HG02642 (cell line): ENCODE results near the gene BANK1.

Source experiments
- ATAC-seq: cut with Tn5 transposase; IDR thresholded peaks from one replicate; pipeline ENCODE4 v1.9.1; 2021; ENCODE audit warnings: mild to moderate bottlenecking; ENCODE audit not compliant: unreplicated experiment, poor library complexity

The BANK1 gene

DNA sequence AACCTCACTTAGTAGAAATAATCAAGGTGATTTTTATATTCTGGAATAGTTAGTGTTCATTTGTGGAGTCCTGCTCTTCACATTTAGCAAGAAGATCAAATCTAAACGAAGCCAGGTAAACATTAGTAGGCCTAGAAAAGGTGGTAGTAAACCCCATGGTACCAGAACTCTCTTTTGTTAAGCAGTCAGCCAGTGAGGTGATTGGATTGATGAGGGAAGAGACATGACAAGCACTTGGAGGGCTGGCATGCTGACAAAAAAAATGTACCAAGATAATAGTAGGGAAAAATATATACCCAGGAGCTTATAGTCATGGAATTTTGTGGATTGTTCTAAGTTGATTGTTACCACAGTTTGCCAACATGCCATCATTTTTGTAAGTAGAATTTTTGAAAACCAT is 163.8 kb downstream of the BANK1 start:
- no peak for ATAC-seq

DNA sequence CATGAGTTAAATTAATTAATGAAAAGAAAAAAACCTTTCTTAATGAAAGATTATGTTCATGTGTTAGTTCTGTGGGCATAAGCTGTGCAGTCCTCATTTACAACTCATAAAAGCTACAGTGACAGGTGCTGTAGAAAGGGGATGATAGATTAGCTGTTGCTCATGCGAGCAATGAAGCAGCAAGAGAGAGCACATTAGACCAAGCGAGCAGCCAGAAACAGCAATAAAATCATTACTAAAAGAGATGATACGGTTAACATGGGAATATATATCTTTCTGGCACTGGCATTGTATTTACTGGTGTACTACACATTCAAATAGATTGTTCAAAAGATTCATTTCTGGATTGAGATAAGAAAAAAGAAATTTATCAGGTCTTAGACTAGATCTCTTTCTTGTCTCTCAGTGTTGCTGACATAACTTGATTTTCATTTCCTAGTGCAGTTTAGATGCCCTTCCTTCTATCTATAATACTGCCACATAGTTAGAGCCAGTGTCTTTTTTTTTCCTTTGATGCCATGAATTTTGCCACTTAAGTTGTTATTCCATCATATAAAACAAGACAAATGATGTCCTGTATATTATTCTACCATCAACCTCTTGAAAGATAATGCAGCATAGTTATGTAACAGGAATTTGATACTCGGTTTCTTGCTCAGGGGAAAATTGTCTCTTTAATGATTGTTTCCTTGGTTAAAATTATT is 164.6 kb downstream of the BANK1 start:
- no peak for ATAC-seq

DNA sequence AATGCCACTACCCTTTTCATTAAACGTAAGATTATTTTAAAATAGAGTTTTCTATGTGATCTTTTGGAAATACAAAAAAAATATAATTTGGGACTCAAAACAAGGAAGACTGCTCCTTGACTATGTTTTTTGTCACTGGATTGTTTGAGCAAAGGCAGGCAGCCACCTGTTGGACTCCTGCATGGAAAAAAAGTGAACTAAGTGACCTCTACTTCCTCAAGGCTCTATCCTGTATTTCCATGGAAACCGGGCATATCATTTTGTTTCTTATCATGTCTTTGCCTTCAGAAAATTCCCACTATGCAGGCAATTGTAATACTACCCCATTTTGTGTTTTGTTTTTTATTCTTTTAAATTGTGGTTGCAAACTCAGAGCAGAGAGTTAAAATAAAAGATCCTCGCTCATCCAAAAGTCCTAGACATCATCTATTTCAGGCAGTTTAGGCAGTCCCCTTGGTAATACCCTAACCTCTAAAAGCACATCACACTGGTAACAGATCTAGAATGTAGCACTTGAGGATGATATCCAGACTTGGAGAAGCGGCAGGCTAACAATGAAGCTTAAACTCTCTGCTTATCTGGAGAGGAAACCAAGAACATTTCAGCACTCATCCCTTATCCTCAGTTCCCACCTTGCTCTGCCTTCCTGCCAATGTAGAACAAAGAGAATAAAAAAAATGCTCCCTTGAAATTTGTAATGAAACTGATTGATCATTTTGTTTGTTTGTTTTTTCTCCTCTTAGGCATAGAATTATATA is 165.7 kb downstream of the BANK1 start:
- no peak for ATAC-seq

DNA sequence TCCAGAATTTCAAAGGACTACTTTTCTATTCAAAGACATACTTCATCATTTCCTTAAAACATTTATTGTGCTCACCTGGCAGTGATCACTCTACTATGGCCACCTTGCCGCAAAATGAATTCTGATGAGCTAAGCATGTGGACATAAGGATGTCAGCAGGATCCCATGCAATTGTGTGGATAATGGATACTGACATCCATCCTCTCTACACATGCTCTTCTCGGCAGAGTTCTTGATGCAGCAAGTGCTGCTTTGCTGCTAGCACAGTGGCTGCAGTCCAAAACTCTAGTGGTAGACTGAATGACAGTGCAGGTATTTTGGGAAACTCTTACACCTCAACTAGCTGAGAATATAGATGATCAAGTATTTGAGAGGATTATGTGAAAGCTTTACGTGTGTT is 168.0 kb downstream of the BANK1 start:
- no peak for ATAC-seq

GRCh38 chr4:101960431-101960830 is 169.9 kb downstream of the BANK1 start:
- no peak for ATAC-seq

DNA sequence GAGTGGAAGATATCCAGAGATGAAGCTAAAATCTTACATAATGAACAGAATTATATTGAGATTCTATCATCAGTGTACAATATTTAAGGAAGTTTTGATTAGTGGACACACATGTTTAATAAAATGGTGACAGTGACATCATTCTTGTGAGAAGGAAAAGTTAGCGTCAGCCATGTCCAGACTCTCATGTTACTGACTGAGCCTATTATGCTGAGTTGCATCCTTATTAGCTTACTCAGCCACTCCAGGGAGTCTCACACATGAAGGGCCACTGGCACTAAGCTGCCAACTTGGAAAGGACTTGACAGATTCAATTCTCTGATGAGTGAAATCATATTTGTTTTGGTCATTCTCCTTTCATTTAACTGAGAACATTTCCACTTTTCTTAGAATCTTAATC is 170.6 kb downstream of the BANK1 start:
- ATAC-seq, result no peak

DNA sequence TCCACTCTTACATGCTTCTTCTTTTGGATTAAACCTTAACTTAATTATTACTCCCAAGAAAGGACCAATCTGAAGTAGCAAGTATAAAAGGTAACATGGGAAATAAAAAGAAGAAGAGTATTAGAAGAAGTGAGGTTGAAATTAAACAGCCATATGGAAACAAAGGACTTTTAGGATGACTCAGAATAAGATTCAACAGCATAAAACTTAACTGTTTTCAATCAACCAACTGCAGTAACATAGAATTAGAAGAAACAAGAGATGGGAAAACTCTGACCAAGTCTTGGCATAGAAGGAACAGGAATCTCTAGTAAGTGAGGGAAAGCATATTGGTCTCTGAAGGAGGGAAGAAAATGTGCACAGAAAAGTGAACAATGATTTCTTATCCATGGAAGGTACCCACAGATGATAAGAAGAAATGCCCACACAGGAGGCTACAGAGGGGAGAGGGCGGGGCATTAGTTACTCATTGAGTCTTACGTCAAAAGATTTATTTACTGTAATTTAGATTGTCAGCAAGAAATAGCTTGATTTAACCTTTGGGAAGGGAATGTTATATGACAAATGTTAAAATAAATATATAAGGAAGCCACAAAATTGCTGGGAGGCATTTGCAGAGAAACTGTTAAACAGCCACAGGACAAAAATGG is 177.3 kb downstream of the BANK1 start:
- no peak for ATAC-seq

DNA sequence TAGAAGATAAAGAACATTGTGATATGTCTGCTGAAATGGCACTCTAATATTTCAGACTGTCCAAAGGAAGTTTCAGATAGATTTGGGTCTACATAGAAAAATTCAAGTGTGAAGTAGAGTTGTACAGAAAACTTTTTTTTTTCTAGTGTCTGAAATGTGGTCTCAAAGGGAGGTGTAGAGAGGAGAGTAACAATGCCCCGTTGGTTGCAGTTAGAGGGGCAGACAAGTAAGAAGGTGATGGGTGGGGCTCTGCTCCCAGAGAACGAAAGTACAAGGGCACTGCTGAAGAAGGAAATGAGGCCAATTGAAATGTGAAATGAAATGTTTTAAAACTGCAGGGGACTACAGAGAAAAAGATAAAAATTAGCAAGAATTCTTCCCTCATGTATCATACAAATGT is 177.8 kb downstream of the BANK1 start:
- no peak for ATAC-seq

DNA sequence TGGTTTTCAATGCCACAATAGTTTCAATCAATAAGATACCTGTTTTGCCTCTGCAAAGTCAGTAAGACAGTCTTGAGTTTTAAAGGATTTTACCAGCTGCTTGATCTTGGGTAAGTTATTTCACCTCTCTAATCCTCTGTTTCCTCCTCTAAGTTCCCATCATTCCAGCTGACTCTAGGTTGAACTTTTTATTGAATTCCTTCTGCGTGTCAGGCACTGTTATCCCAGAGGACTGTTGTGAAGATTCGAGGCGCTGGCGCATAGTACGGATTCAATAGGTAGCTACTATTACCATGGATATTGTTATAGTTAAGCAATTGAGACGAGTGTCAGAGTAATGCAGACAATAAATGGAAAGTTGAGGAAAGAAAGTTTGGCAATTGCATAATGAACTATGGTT is 179.4 kb downstream of the BANK1 start:
- no peak for ATAC-seq

GRCh38 chr4:101970547-101971155 is 180.1 kb downstream of the BANK1 start:
- ATAC-seq, result no peak

DNA sequence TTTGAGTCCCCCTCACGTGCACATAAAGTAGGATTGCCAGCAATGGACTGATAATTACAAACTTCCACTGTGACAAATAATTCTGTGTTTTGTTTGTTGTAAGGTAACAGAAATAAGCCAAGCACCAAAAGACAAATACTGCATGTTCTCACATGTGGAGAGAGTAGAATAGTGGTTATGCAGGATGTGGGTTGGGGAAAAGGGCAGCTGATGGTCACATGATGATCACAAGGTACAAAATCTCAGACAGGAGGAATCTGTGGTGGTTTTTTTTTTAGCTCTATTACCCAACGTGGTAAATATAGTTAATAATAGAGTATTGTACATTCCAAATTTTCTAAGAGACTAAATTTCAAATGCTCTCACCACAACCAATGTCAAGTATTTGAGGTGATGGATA is 182.3 kb downstream of the BANK1 start:
- ATAC-seq, result no peak

GRCh38 chr4:101973361-101973760 is 182.8 kb downstream of the BANK1 start:
- no peak for ATAC-seq

GRCh38 chr4:101977076-101977475 is 186.5 kb downstream of the BANK1 start:
- ATAC-seq, result no peak

- ATAC-seq, result no peak
These were observed 191.2 kb downstream of the BANK1 start for GRCh38 chr4:101981756-101982155.

DNA sequence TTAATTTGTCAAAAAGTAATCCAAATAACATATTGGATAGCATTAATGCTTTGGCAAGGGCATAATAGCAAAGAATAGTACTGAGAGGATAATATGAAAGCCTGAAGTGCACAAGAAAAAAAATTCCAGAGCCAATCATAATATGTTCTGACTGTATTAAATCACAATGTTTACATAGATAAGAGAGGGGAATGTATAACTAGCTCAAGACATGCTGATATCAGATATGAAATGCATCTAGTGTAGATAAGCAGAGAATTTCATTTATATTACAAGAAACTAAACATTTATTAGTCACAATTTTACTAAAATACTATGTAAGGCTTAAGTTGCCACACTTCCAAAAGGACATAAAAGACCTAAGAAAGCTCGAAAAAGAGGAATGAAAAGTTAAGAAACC is 193.3 kb downstream of the BANK1 start:
- ATAC-seq, result no peak

- ATAC-seq, result peak; percentile 96
These were observed 197.2 kb downstream of the BANK1 start for GRCh38 chr4:101987623-101988243.

DNA sequence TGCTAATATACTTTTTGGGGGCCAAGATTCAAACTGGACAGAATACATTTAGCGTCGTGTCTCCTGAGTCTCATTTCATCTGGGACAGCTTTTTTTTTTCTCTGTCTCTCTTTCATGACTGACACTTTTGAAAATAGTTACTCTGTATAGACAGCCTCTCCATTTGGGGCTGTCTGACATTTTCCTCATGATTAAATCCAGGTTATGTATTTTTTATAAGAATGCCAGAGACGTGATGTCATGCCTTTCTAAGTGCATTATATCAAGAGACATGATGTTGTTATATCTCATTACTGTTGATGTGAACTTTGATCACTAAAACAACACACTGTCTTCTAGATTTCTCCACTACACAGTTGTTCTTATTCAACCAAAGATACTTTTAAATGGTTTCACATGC is 199.0 kb downstream of the BANK1 start:
- ATAC-seq, result no peak

DNA sequence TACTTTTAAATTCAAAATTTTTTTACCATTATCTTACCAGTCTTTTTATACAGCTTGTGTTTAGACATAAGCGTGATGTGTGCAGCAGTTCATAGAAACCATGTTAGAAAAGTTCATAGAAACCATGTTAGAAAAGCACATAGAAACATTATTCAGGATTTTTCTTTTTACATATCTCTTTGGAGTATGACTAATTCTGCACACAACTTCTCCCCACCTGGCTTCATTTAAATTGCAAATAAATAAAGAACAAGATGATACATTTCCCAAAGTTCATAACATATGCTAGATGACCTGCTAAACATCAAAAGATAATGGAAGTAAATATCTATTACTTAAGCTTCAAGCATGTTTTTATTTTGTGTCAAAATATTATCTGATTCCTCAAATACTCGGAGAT is 201.9 kb downstream of the BANK1 start:
- no peak for ATAC-seq

DNA sequence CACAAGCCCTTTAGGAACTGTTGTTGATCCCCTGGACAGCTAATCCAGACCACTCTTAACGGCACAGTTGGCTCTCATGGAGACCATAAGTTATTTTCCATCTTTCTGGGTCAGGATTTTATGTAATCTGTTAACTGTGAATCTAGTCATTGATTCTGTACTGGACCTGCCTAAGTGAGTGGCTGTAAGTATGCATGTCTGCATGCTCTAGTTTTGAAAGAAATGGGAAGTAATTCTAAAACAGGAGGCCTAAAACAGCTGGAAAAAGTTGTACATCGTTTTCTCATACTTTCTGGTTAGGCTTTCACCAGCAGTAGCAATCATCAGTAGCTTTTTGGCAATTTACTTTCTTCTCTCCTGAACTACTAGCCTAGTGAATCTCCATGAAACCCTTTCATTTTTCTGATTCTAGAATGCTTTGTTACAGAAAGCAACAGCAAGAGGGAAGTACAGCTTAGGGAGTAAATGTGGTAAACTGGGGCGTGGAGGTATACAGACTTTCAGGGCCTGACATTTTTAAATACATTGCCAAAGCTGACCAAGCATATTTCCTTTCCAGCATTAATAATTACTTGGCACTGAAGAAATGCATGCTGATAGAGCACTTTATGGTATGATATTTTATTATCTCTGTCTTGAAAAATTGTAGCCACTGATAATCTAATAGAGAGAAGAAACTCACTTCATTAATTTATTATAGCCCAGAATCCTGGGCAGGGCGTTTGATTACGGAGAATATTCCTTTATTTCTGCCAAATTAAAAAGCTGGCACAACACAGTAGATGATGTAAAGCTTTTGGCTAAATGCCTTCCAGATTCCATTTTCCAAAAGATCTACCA is 202.7 kb downstream of the BANK1 start:
- peak; percentile 51 for ATAC-seq
